RWPE1 (cell line): ENCODE results near the gene MRPS33.
"Not testable (repeated sequence)": the region's sequence is repeated elsewhere in the genome, so short reads cannot be mapped to it uniquely, and the experiment has no call there.

Experiments
- CTCF ChIA-PET: fragments of 350-600 bp; sonication (Branson Sonifier 250); formaldehyde crosslinking; extraction: SDS; loops from one replicate; lab custom pipeline; 2021; lab: Yijun Ruan, JAX
- POLR2A ChIA-PET: fragments of 400-600 bp; formaldehyde crosslinking; extraction: SDS; loops from one replicate; lab custom pipeline; 2020; ENCODE audit warnings: antibody characterized with exemption; ENCODE audit not compliant: low non-redundant PET; lab: Yijun Ruan, JAX
- DNase-seq: peaks from one replicate; pipeline ENCODE4 v3.0.0; 2012; ENCODE audit warnings: low spot score
- H3K27ac ChIP-seq: fragments of 450-650 bp; 2 replicates; pipeline ENCODE4 v1.5.1; 2017
- CTCF ChIP-seq: fragments of 450-650 bp; conservative IDR thresholded peaks from 2 replicates; pipeline ENCODE4 v1.5.1; 2017; ENCODE audit warnings: low read depth, mild to moderate bottlenecking

The MRPS33 gene

GRCh38 chr7:140961117-140961516 is 53.6 kb downstream of the MRPS33 start:
- POLR2A ChIA-PET, result no interaction called here
- CTCF ChIA-PET, result no interaction called here
- DNase-seq, result no peak
- no peak for TF ChIP-seq CTCF
- H3K27ac ChIP-seq, result no peak overlapping the region

GRCh38 chr7:140956997-140957396 is 57.8 kb downstream of the MRPS33 start:
- POLR2A ChIA-PET, DNase-seq, CTCF ChIA-PET: not testable (repeated sequence)

More at GRCh38 chr7:140956997-140957396, 57.8 kb downstream of the MRPS33 start:
- H3K27ac ChIP-seq, result not testable (repeated sequence)
